AG09319 (cell line): ENCODE measurements around the gene NOTUM.

ENCODE experiments used
- DNase-seq: peaks from one replicate; pipeline ENCODE4 v3.0.0-alpha.2; 2010; ENCODE audit warnings: low read depth; ENCODE audit errors: extremely low read depth
- TF ChIP-seq, protein P1 (sequence below): IDR thresholded peaks from 2 replicates; pipeline ENCODE4 v1.5.1; 2011; ENCODE audit warnings: low read depth, mild to moderate bottlenecking, inconsistent platforms, low read length, moderate library complexity

Gene NOTUM

DNA sequence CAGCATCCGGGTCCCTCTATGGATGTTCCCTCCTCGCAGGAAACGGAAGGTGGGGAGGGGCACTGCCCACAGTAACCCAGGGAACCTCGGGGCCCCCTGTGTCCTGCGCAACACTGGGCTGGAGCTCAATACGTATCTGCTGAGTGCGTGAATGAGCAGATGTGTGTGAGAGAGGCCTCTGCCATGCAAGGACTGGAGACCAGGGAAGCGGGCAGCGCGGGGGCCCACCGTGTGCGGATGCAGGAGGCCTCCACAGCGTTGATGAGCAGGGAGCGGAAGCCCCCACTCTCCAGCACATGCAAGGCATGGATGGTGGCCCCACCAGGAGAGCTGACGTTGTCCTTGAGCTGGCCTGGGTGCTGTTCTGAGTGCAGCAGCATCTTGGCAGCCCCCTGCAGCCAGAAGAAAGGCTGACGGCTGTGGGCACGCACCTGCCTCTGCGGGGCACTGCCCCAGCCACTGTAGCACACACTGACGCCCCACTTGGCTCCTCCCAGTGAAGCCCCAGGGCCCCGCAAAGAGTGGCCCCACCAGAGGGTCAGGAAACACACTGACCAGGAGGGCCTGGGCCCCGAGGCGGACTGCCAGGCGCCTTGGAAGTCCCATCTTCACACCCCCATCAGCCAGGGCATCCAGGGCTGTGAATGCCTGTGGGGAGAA lies 26.8 kb downstream of the NOTUM start:
- TF ChIP-seq, protein P1, sequence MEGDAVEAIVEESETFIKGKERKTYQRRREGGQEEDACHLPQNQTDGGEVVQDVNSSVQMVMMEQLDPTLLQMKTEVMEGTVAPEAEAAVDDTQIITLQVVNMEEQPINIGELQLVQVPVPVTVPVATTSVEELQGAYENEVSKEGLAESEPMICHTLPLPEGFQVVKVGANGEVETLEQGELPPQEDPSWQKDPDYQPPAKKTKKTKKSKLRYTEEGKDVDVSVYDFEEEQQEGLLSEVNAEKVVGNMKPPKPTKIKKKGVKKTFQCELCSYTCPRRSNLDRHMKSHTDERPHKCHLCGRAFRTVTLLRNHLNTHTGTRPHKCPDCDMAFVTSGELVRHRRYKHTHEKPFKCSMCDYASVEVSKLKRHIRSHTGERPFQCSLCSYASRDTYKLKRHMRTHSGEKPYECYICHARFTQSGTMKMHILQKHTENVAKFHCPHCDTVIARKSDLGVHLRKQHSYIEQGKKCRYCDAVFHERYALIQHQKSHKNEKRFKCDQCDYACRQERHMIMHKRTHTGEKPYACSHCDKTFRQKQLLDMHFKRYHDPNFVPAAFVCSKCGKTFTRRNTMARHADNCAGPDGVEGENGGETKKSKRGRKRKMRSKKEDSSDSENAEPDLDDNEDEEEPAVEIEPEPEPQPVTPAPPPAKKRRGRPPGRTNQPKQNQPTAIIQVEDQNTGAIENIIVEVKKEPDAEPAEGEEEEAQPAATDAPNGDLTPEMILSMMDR = no peak

DNA sequence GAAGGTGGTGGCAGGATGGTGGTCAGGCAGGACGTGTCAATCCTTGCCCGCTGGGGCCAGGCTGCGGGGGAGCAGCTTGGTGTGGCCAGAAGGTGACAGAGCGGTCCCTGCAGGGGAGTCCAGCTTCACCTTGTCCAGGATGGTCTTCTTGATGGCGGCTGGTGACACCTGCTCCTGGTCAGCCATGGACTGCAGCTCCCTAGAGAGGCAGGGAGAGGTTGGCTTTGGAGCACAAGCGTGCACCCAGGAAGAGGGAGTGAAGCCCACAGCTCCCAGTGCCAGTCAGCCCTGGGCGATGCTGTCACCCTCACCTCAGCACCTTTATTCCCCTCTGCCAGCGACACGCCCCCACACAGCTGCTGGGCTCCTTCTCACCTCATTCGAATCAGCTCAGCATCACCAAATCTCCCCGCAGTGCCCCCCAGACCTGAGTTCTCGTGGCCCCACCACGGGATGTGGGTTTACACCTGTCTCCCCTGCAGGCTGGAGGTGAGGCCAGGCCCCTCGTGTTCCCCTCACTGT lies 27.7 kb downstream of the NOTUM start:
- TF ChIP-seq, protein P1 = no peak
- DNase-seq = no peak

More for the DNA sequence above, 26.8 kb downstream of the NOTUM start:
- no peak for DNase-seq

GRCh38 chr17:81932333-81932983 lies 28.5 kb downstream of the NOTUM start:
- DNase-seq = no peak
- TF ChIP-seq, protein P1 = no peak

DNA sequence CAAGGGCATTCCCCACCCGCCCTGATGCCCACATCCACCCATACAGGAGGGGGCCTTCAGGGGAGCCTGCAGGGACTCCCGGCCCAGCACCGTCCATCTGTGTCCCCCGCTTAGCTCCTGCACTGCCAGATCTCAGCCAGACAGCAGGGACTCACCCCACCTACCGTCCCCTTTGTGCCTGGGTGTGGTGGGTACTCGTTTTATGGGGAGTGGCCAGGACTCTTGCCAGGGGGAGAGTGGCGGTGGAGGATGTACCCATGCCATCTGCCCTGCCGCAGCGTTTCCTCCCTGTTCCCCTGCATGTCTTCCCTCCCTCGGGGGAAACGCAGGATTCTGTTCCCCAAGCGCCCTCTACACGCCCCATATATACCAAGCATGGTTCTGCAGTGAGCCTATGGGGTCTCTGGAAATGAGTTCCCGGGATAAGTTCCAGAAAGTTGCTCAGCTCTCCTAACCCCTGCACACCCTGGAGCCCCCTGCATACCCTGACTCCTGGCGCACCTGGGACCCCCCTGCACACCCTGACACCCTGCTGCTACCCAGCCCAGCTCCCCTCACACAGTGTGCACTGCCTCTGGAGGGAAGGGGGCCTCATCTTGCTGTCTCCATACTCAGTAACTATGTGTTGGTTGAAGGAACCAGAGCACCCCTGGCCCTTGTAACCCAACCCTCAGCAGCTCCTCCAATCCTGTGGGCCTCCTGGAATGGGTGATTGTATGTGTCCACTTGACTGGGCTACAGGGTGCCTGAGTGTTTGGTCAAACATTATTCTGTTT lies 29.2 kb downstream of the NOTUM start:
- TF ChIP-seq, protein P1 = no peak
- no peak for DNase-seq

DNA sequence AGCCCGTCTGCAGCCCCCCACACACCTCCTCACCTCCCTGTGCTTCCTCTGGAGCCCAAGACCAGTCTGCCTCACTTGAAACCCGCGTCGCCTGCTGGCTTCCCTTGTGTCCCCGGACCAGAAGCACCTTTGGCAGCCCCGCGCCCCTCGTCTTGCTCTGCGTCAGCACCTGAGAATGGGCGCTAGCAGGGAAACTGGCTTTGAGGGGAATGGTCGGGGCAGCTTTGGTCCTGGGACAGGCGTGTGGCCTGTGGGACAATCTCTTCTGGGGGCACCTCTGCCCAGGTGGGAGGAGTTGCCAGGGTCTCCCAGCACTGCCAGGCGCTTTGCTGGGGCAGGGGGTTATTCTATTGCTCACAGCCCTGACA lies 29.8 kb downstream of the NOTUM start:
- TF ChIP-seq, protein P1 = no peak
- DNase-seq = no peak

DNA sequence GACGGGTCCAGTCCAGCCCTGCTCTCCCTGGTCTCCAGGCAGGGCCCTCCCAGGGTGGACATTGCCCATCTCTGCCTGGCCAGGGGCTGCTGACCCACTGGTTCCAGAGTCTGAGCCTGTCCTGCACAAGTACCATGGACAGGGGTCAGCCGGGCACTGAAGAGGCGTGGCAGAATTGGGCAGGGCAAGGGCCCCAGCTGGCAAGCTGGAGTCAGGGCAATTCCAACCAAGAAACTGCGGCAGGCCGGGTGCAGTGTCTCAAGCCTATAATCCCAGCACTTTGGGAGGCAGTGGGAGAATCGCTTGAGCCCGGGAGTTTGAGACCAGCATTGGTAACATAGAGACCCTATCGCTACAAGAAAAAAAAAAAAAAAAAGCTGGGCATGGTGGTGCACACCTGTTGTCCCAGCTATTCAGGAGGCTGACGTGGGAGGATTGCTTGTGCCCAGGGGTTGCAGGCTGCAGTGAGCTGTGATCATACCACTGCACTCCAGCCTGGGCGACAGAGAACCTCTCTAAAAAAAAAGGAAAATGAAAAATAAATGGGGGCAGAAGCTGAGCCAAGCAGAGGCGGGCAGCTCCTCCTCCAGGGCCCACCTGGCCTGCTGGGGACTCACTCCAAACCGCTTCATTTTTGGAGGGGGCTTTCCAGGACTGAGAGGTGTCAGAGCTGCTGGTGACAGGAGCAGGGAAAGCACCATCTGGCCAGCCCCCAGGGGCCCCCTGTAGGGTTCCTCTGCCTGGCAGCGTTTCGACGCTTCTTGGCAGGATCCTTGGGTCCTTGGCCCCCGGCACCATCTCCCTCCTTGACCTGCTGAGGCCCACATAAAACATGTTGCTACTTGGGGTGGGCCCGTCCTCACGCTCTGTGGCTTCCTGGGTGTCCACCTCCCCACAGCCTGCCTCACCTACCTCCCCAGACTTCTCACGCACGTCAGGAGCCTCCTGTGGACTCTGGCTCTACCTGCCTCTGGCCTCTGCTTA lies 30.6 kb downstream of the NOTUM start:
- TF ChIP-seq, protein P1 = no peak
- no peak for DNase-seq
